DOHH2 (cell line): Measurements from ENCODE around the gene MACROH2A2.
"Not testable (repeated sequence)": the region's sequence is repeated elsewhere in the genome, so short reads cannot be mapped to it uniquely, and the experiment has no call there.

Experiments
- EZH2phosphoT487 ChIP-seq: fragments of 200-600 bp; sonication (generic); IDR thresholded peaks from 2 replicates; pipeline ENCODE4 v1.6.1; 2017; ENCODE audit warnings: borderline replicate concordance, mild to moderate bottlenecking, antibody characterized with exemption, low read length, moderate library complexity, mixed read lengths
- TF ChIP-seq, protein P1 (sequence below): fragments of 200-600 bp; sonication (generic); IDR thresholded peaks from one replicate; pipeline ENCODE4 v1.5.1; 2014; ENCODE audit warnings: antibody characterized with exemption, mild to moderate bottlenecking, low read depth, low read length; ENCODE audit not compliant: poor library complexity, severe bottlenecking

- TF ChIP-seq, protein P1, sequence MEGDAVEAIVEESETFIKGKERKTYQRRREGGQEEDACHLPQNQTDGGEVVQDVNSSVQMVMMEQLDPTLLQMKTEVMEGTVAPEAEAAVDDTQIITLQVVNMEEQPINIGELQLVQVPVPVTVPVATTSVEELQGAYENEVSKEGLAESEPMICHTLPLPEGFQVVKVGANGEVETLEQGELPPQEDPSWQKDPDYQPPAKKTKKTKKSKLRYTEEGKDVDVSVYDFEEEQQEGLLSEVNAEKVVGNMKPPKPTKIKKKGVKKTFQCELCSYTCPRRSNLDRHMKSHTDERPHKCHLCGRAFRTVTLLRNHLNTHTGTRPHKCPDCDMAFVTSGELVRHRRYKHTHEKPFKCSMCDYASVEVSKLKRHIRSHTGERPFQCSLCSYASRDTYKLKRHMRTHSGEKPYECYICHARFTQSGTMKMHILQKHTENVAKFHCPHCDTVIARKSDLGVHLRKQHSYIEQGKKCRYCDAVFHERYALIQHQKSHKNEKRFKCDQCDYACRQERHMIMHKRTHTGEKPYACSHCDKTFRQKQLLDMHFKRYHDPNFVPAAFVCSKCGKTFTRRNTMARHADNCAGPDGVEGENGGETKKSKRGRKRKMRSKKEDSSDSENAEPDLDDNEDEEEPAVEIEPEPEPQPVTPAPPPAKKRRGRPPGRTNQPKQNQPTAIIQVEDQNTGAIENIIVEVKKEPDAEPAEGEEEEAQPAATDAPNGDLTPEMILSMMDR = not testable (repeated sequence)
- TF ChIP-seq EZH2phosphoT487 = not testable (repeated sequence)
Observed at GRCh38 chr10:70159366-70159765, 106.7 kb downstream of the MACROH2A2 start.
